ENCODE data around the gene HNRNPM. TPM values are rescaled to one million over a fixed set of nuclear protein-coding genes. Genes with fewer than 3 reads are reported as not detected.

The HNRNPM gene
- total RNA-seq, 1 donor from 2014 or later, result 320 TPM

DNA sequence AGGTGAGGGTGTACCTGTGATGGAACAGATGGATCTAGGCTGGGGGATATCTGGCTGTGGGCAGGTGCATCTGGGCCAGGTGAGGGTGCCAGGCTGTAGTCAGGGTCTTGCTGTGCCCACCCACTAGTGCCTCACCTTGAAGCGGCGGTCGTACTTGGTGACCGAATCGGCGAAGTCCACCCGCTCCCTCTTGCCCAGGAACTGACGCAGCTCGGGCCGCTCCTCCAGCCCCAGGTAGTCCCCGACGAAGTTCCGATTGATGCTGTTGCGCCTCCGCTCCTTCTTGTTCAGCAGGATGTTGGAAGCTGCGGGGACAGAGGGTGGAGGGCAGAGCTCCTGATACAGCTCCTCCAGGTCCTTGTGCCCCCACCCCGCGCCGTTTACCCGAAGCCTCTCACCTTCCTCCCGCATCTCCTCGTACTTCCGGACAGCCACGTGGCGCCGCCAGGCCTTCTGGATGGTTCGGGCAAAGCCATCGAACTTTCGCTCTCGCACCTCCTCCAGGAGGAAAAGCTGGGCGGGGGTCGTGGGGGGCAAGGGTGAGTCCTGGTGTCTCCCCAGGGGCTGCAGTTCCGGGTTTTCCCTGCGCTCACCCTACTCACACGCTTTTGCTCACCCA is 85.4 kb downstream of the HNRNPM start:
- no peak overlapping the region for H3K4me3 Mint-ChIP-seq (ENCODE audit: low read depth)
- no peaks in the 10 kb centered on the region for H3K27me3 Mint-ChIP-seq
- no peaks in the 10 kb centered on the region for H3K9me3 Mint-ChIP-seq (ENCODE audit: low read depth)
- peaks cover 10% of the 10 kb centered on the region for H3K4me1 Mint-ChIP-seq (ENCODE audit: low read depth)
- DNase-seq (ENCODE audit: low spot score, unreplicated experiment), result no peak
- no peak overlapping the region for H3K27ac Mint-ChIP-seq
- peaks cover 13% of the 10 kb centered on the region for H3K36me3 Mint-ChIP-seq (ENCODE audit: insufficient read depth)
- TF ChIP-seq, protein P1, sequence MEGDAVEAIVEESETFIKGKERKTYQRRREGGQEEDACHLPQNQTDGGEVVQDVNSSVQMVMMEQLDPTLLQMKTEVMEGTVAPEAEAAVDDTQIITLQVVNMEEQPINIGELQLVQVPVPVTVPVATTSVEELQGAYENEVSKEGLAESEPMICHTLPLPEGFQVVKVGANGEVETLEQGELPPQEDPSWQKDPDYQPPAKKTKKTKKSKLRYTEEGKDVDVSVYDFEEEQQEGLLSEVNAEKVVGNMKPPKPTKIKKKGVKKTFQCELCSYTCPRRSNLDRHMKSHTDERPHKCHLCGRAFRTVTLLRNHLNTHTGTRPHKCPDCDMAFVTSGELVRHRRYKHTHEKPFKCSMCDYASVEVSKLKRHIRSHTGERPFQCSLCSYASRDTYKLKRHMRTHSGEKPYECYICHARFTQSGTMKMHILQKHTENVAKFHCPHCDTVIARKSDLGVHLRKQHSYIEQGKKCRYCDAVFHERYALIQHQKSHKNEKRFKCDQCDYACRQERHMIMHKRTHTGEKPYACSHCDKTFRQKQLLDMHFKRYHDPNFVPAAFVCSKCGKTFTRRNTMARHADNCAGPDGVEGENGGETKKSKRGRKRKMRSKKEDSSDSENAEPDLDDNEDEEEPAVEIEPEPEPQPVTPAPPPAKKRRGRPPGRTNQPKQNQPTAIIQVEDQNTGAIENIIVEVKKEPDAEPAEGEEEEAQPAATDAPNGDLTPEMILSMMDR (IDR thresholded peaks at IDR 0.05; ENCODE audit: unreplicated experiment), result no peak

DNA sequence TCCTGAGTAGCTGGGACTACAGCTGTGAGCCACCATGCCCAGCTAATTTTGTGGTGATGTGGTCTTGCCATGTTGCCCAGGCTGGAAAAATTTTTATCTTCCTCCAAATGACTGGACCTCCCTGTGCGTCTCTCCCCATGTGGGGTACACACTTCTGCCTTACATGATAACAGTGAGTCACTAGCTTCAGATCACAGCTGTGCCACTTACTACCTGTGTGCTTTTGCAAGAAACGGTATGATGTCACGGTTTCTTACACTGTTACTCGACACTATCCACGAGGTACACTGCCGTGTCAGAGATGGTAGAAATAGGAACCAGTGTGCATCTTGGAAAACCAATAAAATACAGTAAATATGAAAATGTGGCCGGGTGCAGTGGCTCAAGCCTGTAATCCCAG is 86.7 kb downstream of the HNRNPM start:
- TF ChIP-seq, protein P1 (IDR thresholded peaks at IDR 0.05; ENCODE audit: unreplicated experiment), result no peak

DNA sequence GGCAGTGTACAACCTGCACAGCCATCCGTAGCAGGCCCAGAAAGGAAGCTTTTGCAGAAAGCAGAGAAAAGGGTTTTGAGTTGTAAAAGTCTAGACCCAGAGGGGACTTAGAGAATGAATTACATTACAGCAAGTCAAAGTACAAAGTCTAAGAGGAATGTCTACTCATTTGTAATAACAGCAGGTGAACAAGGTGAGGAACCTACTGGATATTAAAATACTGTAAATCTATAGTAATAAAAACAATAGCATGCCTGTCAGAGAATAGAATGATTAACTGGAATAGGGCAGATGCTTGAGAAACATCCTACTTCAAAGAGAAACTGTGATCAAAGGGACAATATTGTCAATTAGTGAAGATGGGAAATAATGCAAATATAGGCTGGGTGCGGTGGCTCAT is 87.5 kb downstream of the HNRNPM start:
- Mint-ChIP-seq H3K27me3 (no peaks in the 10 kb centered on the region), H3K4me3 (ENCODE audit: low read depth) (no peak overlapping the region), H3K36me3 (ENCODE audit: insufficient read depth) (peaks cover 13% of the 10 kb centered on the region), H3K27ac (no peak overlapping the region), H3K9me3 (ENCODE audit: low read depth) (no peaks in the 10 kb centered on the region), H3K4me1 (ENCODE audit: low read depth) (peaks cover 5% of the 10 kb centered on the region)
- TF ChIP-seq, protein P1 (IDR thresholded peaks at IDR 0.05; ENCODE audit: unreplicated experiment), result no peak
- no peak for DNase-seq (ENCODE audit: low spot score, unreplicated experiment)

More for the DNA sequence above, 86.7 kb downstream of the HNRNPM start:
- Mint-ChIP-seq H3K9me3 (ENCODE audit: low read depth) (no peaks in the 10 kb centered on the region), H3K27me3 (no peaks in the 10 kb centered on the region), H3K4me3 (ENCODE audit: low read depth) (no peak overlapping the region), H3K4me1 (ENCODE audit: low read depth) (peaks cover 10% of the 10 kb centered on the region), H3K27ac (no peak overlapping the region), H3K36me3 (ENCODE audit: insufficient read depth) (peaks cover 15% of the 10 kb centered on the region)
- no peak for DNase-seq (ENCODE audit: low spot score, unreplicated experiment)

DNA sequence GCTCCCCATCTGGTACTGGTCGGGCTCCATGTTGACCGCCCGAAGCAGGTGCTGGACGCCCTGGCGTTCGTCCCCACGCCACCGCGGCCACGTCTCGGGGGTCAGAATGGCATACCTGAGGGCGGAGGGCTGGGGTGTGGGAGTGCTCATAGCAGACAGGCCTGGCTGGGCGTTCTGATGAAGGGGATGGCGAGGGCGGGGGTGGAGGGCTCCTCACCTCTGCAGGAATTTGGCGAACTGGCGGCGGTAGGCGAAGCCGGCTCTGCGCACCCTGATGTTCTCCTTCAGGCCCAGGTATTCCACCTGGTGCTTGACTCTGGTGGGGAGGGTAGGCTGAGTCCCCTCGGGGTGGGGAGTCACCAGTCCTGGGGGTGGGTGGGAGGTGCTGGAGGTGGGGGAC is 91.5 kb downstream of the HNRNPM start:
- Mint-ChIP-seq H3K4me3 (ENCODE audit: low read depth) (no peak overlapping the region), H3K4me1 (ENCODE audit: low read depth) (no peaks in the 10 kb centered on the region), H3K36me3 (ENCODE audit: insufficient read depth) (peaks cover 2% of the 10 kb centered on the region), H3K27ac (no peak overlapping the region), H3K9me3 (ENCODE audit: low read depth) (no peaks in the 10 kb centered on the region), H3K27me3 (no peaks in the 10 kb centered on the region)
- TF ChIP-seq, protein P1 (IDR thresholded peaks at IDR 0.05; ENCODE audit: unreplicated experiment), result no peak
- DNase-seq (ENCODE audit: low spot score, unreplicated experiment), result no peak

DNA sequence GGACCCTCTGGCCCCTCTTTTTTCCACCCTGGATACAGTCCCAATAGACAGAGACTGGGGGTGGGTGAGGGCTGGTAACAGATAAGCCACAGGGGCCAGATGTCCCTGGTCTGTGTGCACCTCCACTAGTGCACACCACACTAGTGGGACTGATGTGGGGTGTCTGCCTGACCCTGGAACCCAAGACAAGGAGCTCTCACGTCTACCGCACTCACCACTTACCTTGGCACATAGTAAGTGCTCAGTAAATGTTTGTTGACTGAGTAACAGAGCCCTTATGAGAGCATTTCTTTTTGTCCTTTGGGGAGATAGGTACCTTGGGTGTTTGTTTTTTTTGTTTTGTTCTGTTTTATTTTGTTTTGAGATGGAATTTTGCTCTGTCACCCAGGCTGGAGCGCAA is 92.3 kb downstream of the HNRNPM start:
- Mint-ChIP-seq H3K4me3 (ENCODE audit: low read depth) (no peak overlapping the region), H3K27ac (no peak overlapping the region), H3K4me1 (ENCODE audit: low read depth) (no peaks in the 10 kb centered on the region), H3K9me3 (ENCODE audit: low read depth) (no peaks in the 10 kb centered on the region), H3K36me3 (ENCODE audit: insufficient read depth) (peaks cover 2% of the 10 kb centered on the region), H3K27me3 (no peaks in the 10 kb centered on the region)
- TF ChIP-seq, protein P1 (IDR thresholded peaks at IDR 0.05; ENCODE audit: unreplicated experiment), result no peak
- DNase-seq (ENCODE audit: low spot score, unreplicated experiment), result no peak

Other genes starting within 250 kb of the HNRNPM start
- gene CERS4, start 235.6 kb upstream of the HNRNPM start, total RNA-seq, result 67.5 and 78.4 TPM in 2 replicates
- 59.7 and 63.1 TPM in 2 replicates for gene CD320, start 136.6 kb upstream of the HNRNPM start, total RNA-seq
- 46.3 and 55.3 TPM in 2 replicates for gene NDUFA7, start 123.6 kb upstream of the HNRNPM start, total RNA-seq
- gene RPS28, start 123.5 kb upstream of the HNRNPM start, total RNA-seq, result 1,546 and 1,552 TPM in 2 replicates
- gene KANK3, start 101.7 kb upstream of the HNRNPM start, total RNA-seq, result 0.36 and 0.91 TPM in 2 replicates
- gene ANGPTL4, start 80.8 kb upstream of the HNRNPM start, total RNA-seq, result 0.77 and 1.1 TPM in 2 replicates
- gene RAB11B, start 54.6 kb upstream of the HNRNPM start, total RNA-seq, result 180 and 191 TPM in 2 replicates
- gene MARCHF2, start 31.7 kb upstream of the HNRNPM start, total RNA-seq, result 21.3 and 23.0 TPM in 2 replicates
- 0.89 and 1.3 TPM in 2 replicates for gene PRAM1, start 57.7 kb downstream of the HNRNPM start, total RNA-seq
- gene ZNF414, start 69.2 kb downstream of the HNRNPM start, total RNA-seq, result 31.5 and 37.7 TPM in 2 replicates
- 0.16 and 0.55 TPM in 2 replicates for gene MYO1F, start 132.5 kb downstream of the HNRNPM start, total RNA-seq
- gene ADAMTS10, start 165.7 kb downstream of the HNRNPM start, total RNA-seq, result 53.0 and 59.1 TPM in 2 replicates
- not detected in 2 replicates for gene NFILZ, start 185.7 kb downstream of the HNRNPM start, total RNA-seq

All from progenitor cell of endocrine pancreas (in vitro differentiated cells).